ENCODE measurements around the gene FIP1L1. TPM values are rescaled to one million over a fixed set of nuclear protein-coding genes. Genes with fewer than 3 reads are reported as not detected.
"Not testable (repeated sequence)": the region's sequence is repeated elsewhere in the genome, so short reads cannot be mapped to it uniquely, and the experiment has no call there.

FIP1L1 gene
- total RNA-seq, 1 donor from 2014 or later: 118 TPM

GRCh38 chr4:53364624-53365023 is 12.8 kb upstream of the FIP1L1 start:
- Mint-ChIP-seq H3K9me3 (no peaks in the 10 kb centered on the region), H3K36me3 (ENCODE audit: low read depth) (peaks cover 14% of the 10 kb centered on the region), H3K4me3 (peak overlapping the region; percentile 98), H3K27me3 (ENCODE audit: insufficient read depth) (peaks cover 5% of the 10 kb centered on the region), H3K27ac (peak overlapping the region; percentile 88), H3K4me1 (ENCODE audit: low read depth) (peaks cover 45% of the 10 kb centered on the region)
- no peak for DNase-seq (ENCODE audit: low spot score)
- intact Hi-C loops (cut with micrococcal nuclease): loop anchor here (5.0 to 10.0 kb wide), 3 partner anchors 347 to 953 kb away; partner anchors contain the start of gene USP46

DNA sequence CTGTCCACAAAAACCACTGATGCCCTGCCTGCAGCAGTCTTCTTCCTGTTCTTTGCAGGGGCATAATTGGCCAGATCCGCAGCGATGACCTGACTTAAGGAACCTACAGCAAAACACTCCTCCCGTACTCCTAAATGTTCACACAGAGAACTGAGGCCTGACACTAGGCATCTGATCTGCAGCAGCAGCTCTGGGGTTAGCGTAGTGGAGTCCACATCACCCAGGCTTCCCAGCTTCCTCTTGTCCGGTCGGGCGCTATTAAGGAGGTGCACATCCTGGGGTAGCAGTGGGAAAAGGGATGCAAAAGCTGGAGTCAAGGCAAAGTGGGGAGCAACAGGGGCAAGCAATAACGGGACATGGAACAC is 12.3 kb upstream of the FIP1L1 start:
- Mint-ChIP-seq H3K36me3 (ENCODE audit: low read depth) (peaks cover 14% of the 10 kb centered on the region), H3K4me1 (ENCODE audit: low read depth) (peaks cover 41% of the 10 kb centered on the region), H3K27ac (peak overlapping the region; percentile 88), H3K9me3 (no peaks in the 10 kb centered on the region), H3K27me3 (ENCODE audit: insufficient read depth) (peaks cover 5% of the 10 kb centered on the region), H3K4me3 (peak overlapping the region; percentile 98)
- intact Hi-C loops (cut with micrococcal nuclease): loop anchor here (5.0 to 10.0 kb wide), 3 partner anchors 348 to 952 kb away; partner anchors contain the start of gene USP46
- DNase-seq (ENCODE audit: low spot score): no peak

- DNase-seq (ENCODE audit: low spot score): peak; percentile 95
- intact Hi-C loops (cut with micrococcal nuclease): loop anchor here (1.0 to 10.0 kb wide), 7 partner anchors 12 to 952 kb away; partner anchors contain the start of genes FIP1L1 and USP46
- peak within 1 kb of the TSS; percentile 98 for H3K4me3 Mint-ChIP-seq
- H3K9me3 Mint-ChIP-seq: no peaks in the 10 kb centered on the region
- peaks cover 5% of the 10 kb centered on the region for H3K27me3 Mint-ChIP-seq (ENCODE audit: insufficient read depth)
- peak within 1 kb of the TSS; percentile 88 for H3K27ac Mint-ChIP-seq
- H3K36me3 Mint-ChIP-seq (ENCODE audit: low read depth): peaks cover 10% of the 10 kb centered on the region
- peaks cover 39% of the 10 kb centered on the region for H3K4me1 Mint-ChIP-seq (ENCODE audit: low read depth)
These were observed 11.7 kb upstream of the FIP1L1 start, which contains the start of gene SCFD2 for GRCh38 chr4:53365486-53366300. Gene SCFD2 (minus strand): TSS chr4:53366061.

DNA sequence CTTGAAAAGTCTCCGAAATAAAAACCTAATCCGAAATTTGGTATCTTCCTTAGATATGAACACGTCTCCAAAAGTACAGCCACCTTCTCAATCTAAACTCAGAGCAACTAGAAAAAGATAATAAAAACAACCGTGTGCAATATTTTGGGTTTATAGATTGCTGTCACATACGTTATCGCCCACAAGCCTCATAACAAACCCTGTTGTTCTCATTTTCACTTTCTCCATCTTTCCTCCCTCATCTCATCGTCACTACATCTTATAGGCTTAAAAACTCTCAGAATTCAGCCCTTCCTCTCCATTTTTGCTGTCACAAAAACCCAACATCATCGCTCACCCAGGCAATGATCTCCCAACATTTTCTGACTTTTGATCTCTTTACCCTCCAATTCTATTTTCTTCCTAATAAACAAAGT is 11.1 kb upstream of the FIP1L1 start:
- Mint-ChIP-seq H3K36me3 (ENCODE audit: low read depth) (peaks cover 10% of the 10 kb centered on the region), H3K4me3 (peak overlapping the region; percentile 98), H3K27me3 (ENCODE audit: insufficient read depth) (peaks cover 8% of the 10 kb centered on the region), H3K27ac (peak overlapping the region; percentile 88), H3K4me1 (ENCODE audit: low read depth) (peaks cover 33% of the 10 kb centered on the region), H3K9me3 (no peaks in the 10 kb centered on the region)
- no peak for DNase-seq (ENCODE audit: low spot score)
- intact Hi-C loops (cut with micrococcal nuclease): loop anchor here (1.0 to 10.0 kb wide), 7 partner anchors 11 to 951 kb away; partner anchors contain the start of genes FIP1L1 and USP46

- Mint-ChIP-seq H3K4me3 (no peak overlapping the region), H3K9me3 (no peaks in the 10 kb centered on the region), H3K4me1 (ENCODE audit: low read depth) (peaks cover 22% of the 10 kb centered on the region), H3K27ac (no peak overlapping the region), H3K27me3 (ENCODE audit: insufficient read depth) (peaks cover 10% of the 10 kb centered on the region), H3K36me3 (ENCODE audit: low read depth) (peaks cover 1% of the 10 kb centered on the region)
- intact Hi-C loops (cut with micrococcal nuclease): loop anchor here (2.0 to 10.0 kb wide), 4 partner anchors 231 to 950 kb away; partner anchors contain the start of gene USP46
- DNase-seq (ENCODE audit: low spot score): no peak
These were observed 9.7 kb upstream of the FIP1L1 start for GRCh38 chr4:53367721-53368120.

- H3K4me1 Mint-ChIP-seq (ENCODE audit: low read depth): peaks cover 10% of the 10 kb centered on the region
- DNase-seq (ENCODE audit: low spot score): no peak
- H3K27ac Mint-ChIP-seq: no peak overlapping the region
- H3K36me3 Mint-ChIP-seq (ENCODE audit: low read depth): no peaks in the 10 kb centered on the region
- H3K9me3 Mint-ChIP-seq: no peaks in the 10 kb centered on the region
- intact Hi-C loops (cut with micrococcal nuclease): no loop called here
- H3K27me3 Mint-ChIP-seq (ENCODE audit: insufficient read depth): peaks cover 16% of the 10 kb centered on the region
- H3K4me3 Mint-ChIP-seq: no peak overlapping the region
These were observed 6.4 kb upstream of the FIP1L1 start for GRCh38 chr4:53371049-53371448.

DNA sequence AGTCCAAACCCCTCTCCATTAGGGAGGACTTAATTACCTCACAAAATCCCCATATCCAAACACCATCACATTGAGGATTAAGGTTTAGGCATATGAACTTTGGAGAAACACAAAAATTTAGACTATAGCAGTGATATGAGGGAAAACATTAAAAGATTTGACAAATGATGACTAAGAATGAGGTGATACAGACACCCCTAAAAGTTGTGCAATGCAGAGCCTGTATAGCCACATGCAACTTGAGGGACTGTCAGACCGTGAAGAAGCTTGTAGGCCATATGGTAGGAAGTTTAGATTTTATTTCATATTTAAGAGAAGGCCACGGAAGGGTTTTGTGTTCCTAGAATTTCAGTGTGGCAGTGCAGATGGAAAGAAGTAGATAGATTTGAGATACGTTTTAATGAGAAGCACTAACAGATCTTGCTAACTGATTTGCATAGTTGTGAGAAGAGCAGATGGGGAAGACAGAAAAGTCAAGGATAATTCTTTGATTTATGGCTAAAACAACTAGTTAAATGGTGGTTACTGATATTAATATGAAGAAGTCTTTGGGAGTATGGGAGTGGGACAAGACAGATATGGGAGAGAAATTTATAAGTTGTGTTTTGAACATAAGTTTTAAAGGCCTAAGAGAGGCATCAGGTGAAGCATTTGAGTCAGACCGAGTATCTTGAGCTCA is 5.5 kb upstream of the FIP1L1 start:
- DNase-seq (ENCODE audit: low spot score): no peak
- Mint-ChIP-seq H3K9me3 (no peaks in the 10 kb centered on the region), H3K36me3 (ENCODE audit: low read depth) (no peaks in the 10 kb centered on the region), H3K27ac (no peak overlapping the region), H3K4me3 (no peak overlapping the region), H3K4me1 (ENCODE audit: low read depth) (peaks cover 5% of the 10 kb centered on the region), H3K27me3 (ENCODE audit: insufficient read depth) (peaks cover 16% of the 10 kb centered on the region)
- intact Hi-C loops (cut with micrococcal nuclease): no loop called here

GRCh38 chr4:53374777-53375258 is 2.6 kb upstream of the FIP1L1 start:
- no peak for DNase-seq (ENCODE audit: low spot score)
- Mint-ChIP-seq H3K9me3 (no peaks in the 10 kb centered on the region), H3K36me3 (ENCODE audit: low read depth) (peaks cover 5% of the 10 kb centered on the region), H3K4me3 (no peak overlapping the region), H3K4me1 (ENCODE audit: low read depth) (peaks cover 26% of the 10 kb centered on the region), H3K27ac (no peak overlapping the region), H3K27me3 (ENCODE audit: insufficient read depth) (peaks cover 10% of the 10 kb centered on the region)
- intact Hi-C loops (cut with micrococcal nuclease): loop anchor here (5.0 kb wide), 2 partner anchors 343 to 513 kb away; partner anchors contain the start of gene RASL11B

DNA sequence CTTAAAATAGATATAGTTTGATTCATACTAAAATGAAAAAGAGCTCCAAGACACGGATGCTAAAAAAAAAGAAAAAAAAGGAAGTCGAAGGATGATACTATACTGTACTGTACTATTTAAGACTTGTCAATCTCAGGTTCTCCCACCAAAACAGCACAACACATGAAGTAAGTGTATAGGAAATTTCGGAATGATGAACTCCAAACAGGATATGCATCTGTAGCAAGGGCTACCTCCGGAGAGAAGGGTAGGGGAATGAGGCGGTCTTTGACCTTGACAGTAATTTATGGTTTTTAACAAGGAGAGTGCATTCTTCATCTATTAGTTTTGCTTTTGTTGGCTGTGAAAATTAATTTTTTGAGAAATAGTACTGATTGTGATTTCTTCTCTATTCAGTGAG is 541 bp upstream of the FIP1L1 start:
- H3K9me3 Mint-ChIP-seq: no peaks in the 10 kb centered on the region
- peaks cover 8% of the 10 kb centered on the region for H3K36me3 Mint-ChIP-seq (ENCODE audit: low read depth)
- H3K27me3 Mint-ChIP-seq (ENCODE audit: insufficient read depth): peaks cover 7% of the 10 kb centered on the region
- H3K27ac Mint-ChIP-seq: peak overlapping the region; percentile 96
- intact Hi-C loops (cut with micrococcal nuclease): loop anchor here (1.0 to 5.0 kb wide), 6 partner anchors 11 to 1532 kb away; partner anchors contain the start of genes CHIC2, RASL11B and SCFD2
- DNase-seq (ENCODE audit: low spot score): no peak
- H3K4me3 Mint-ChIP-seq: peak overlapping the region; percentile 92
- H3K4me1 Mint-ChIP-seq (ENCODE audit: low read depth): peaks cover 41% of the 10 kb centered on the region

DNA sequence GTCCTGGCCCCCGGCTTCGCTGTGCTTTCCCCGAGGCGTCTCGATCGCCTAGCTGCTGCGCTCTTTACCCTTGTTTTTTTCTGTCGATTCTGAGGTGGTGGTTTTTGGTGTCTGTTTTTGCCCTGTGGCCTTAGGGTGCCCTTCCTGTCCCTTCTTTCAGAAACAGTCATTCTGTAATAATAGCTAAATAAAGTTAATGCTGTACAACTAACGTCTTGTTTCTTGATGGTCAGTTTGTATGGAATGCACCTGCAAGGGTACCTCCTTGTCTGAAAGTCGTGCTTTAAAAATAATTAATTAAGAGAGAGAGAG is 686 bp downstream of the FIP1L1 start:
- Mint-ChIP-seq H3K4me3 (peak overlapping the region; percentile 92), H3K4me1 (ENCODE audit: low read depth) (peaks cover 46% of the 10 kb centered on the region), H3K27ac (peak overlapping the region; percentile 96), H3K36me3 (ENCODE audit: low read depth) (peaks cover 13% of the 10 kb centered on the region), H3K27me3 (ENCODE audit: insufficient read depth) (peaks cover 6% of the 10 kb centered on the region), H3K9me3 (no peaks in the 10 kb centered on the region)
- intact Hi-C loops (cut with micrococcal nuclease): loop anchor here (5.0 kb wide), 2 partner anchors 346 to 516 kb away; partner anchors contain the start of gene RASL11B
- no peak for DNase-seq (ENCODE audit: low spot score)

DNA sequence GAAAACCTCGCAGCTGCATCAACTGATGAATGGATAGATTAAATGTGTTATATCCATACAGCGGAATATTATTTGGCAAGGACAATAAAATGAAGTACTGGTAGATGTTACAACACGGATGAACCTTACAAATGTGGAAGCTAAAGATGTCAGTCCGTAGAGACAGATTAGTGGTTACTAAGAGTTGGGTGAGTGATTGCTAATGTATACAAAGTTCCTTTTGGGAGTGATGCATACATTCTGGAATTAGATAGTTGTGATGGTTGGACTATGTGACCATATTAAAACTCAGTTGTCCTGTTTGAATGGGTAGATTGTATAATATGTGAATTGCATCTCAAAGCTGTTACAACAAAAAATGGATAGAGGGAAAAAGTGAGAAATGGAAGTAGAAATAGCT is 2.8 kb downstream of the FIP1L1 start:
- H3K36me3 Mint-ChIP-seq (ENCODE audit: low read depth): peaks cover 25% of the 10 kb centered on the region
- no peak overlapping the region for H3K4me3 Mint-ChIP-seq
- peaks cover 46% of the 10 kb centered on the region for H3K4me1 Mint-ChIP-seq (ENCODE audit: low read depth)
- no peak overlapping the region for H3K27ac Mint-ChIP-seq
- intact Hi-C loops (cut with micrococcal nuclease): no loop called here
- H3K9me3 Mint-ChIP-seq: no peaks in the 10 kb centered on the region
- DNase-seq (ENCODE audit: low spot score): no peak
- peaks cover under 1% of the 10 kb centered on the region for H3K27me3 Mint-ChIP-seq (ENCODE audit: insufficient read depth)

DNA sequence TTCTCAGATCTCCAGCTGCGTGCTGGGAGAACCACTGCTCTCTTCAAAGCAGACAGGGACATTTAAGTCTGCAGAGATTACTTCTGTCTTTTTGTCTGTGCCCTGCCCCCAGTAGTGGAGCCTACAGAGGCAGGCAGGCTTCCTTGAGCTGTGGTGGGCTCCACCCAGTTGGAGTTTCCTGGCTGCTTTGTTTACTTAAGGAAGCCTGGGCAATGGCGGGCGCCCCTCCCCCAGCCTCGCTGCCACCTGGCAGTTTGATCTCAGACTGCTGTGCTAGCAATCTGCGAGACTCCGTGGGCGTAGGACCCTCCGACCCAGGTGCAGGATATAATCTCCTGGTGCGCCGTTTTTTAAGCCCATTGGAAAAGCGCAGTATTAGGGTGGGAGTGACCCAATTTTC is 32.0 kb downstream of the FIP1L1 start:
- H3K4me3 Mint-ChIP-seq; intact Hi-C loops (cut with micrococcal nuclease); H3K27me3 Mint-ChIP-seq (ENCODE audit: insufficient read depth); DNase-seq (ENCODE audit: low spot score); H3K27ac Mint-ChIP-seq; H3K9me3 Mint-ChIP-seq: not testable (repeated sequence)
- H3K36me3 Mint-ChIP-seq (ENCODE audit: low read depth): peaks cover 40% of the 10 kb centered on the region
- peaks cover 43% of the 10 kb centered on the region for H3K4me1 Mint-ChIP-seq (ENCODE audit: low read depth)

DNA sequence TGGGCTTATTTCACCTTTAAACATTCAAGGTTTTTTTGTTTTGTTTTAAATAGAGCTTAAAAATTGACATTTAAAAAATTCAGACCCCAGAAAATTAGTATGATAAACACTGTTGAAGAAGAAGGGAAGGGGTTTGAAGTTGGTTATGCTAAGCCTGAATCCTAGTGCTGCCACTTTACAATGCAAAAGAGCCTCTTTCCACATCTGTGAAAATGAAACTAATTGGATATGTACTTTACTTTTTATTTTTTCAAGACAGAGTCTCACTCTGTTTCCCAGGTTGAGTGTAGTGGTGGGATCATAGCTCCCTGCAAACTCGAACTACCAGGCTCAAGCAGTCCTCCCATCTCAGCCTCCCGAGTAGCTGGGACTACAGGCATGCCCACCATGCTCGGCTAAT is 41.8 kb downstream of the FIP1L1 start:
- peaks cover 17% of the 10 kb centered on the region for H3K4me1 Mint-ChIP-seq (ENCODE audit: low read depth)
- no peak overlapping the region for H3K27ac Mint-ChIP-seq
- peaks cover 19% of the 10 kb centered on the region for H3K36me3 Mint-ChIP-seq (ENCODE audit: low read depth)
- no peak for DNase-seq (ENCODE audit: low spot score)
- H3K27me3 Mint-ChIP-seq (ENCODE audit: insufficient read depth): no peaks in the 10 kb centered on the region
- no peak overlapping the region for H3K4me3 Mint-ChIP-seq
- no peaks in the 10 kb centered on the region for H3K9me3 Mint-ChIP-seq
- intact Hi-C loops (cut with micrococcal nuclease): no loop called here
